ENCODE measurements around the gene MRPL24. TPM values are rescaled to one million over a fixed set of nuclear protein-coding genes. Genes with fewer than 3 reads are reported as not detected.

Gene MRPL24
- total and polyA plus RNA-seq, 2 of the 13 experiments (the other 11 are each of a cell fraction or from before 2014, with no cell fraction given) = 38.1 to 42.9 TPM

- TF ChIP-seq ATM (IDR thresholded peaks at IDR 0.05; ENCODE audit: borderline replicate concordance) = no peak
- no peak for TF ChIP-seq TCF12 (IDR thresholded peaks at IDR 0.05)
- TF ChIP-seq TCF12 (CRISPR knock-in tag; IDR thresholded peaks at IDR 0.05) = no peak
- TF ChIP-seq ASH2L (IDR thresholded peaks at IDR 0.05; ENCODE audit: insufficient read length, low read depth, low read length) = peak; percentile 44
- TF ChIP-seq HDAC2 (CRISPR knock-in tag; IDR thresholded peaks at IDR 0.05) = peak; percentile 46; the same call in 1 of the 2 replicates
- TF ChIP-seq SALL2 (CRISPR knock-in tag; IDR thresholded peaks at IDR 0.05) = peak; percentile 52
- TF ChIP-seq ZNF674 (CRISPR knock-in tag; IDR thresholded peaks at IDR 0.05; ENCODE audit: low read depth) = no peak
- peak; percentile 82 for TF ChIP-seq RFXAP (CRISPR knock-in tag; IDR thresholded peaks at IDR 0.05; ENCODE audit: borderline replicate concordance)
- TF ChIP-seq THAP9 (CRISPR knock-in tag; IDR thresholded peaks at IDR 0.05; ENCODE audit: borderline replicate concordance) = peak; percentile 20; the same call in 1 of the 2 replicates
- TF ChIP-seq GTF2F1 (IDR thresholded peaks at IDR 0.05; ENCODE audit: low read length) = no peak
- TF ChIP-seq MED13 (CRISPR knock-in tag; IDR thresholded peaks at IDR 0.05) = no peak
- TF ChIP-seq ZNF484 (CRISPR knock-in tag; IDR thresholded peaks at IDR 0.05; ENCODE audit: borderline replicate concordance, low read depth) = no peak
- TF ChIP-seq RAD21 (CRISPR knock-in tag; IDR thresholded peaks at IDR 0.05) = peak; percentile 34; the same call in 1 of the 2 replicates
- TF ChIP-seq BRF2 (CRISPR knock-in tag; IDR thresholded peaks at IDR 0.05) = no peak
- TF ChIP-seq MIXL1 (CRISPR knock-in tag; IDR thresholded peaks at IDR 0.05) = no peak
- no peak for TF ChIP-seq RFX3 (CRISPR knock-in tag; IDR thresholded peaks at IDR 0.05)
- no peak for TF ChIP-seq ZNF605 (CRISPR knock-in tag; IDR thresholded peaks at IDR 0.05)
- peak; percentile 85 for TF ChIP-seq GATAD1 (CRISPR knock-in tag; IDR thresholded peaks at IDR 0.05)
- TF ChIP-seq ADNP (CRISPR knock-in tag; IDR thresholded peaks at IDR 0.05) = no peak
- TF ChIP-seq ZFP36 (IDR thresholded peaks at IDR 0.05; ENCODE audit: borderline replicate concordance, low read depth, low read length, partially characterized antibody) = no peak
- no peak for TF ChIP-seq ZSCAN9 (CRISPR knock-in tag; IDR thresholded peaks at IDR 0.05; ENCODE audit: borderline replicate concordance)
- no peak for TF ChIP-seq RBAK (CRISPR knock-in tag; IDR thresholded peaks at IDR 0.05)
- TF ChIP-seq CENPBD1 (CRISPR knock-in tag; IDR thresholded peaks at IDR 0.05; ENCODE audit: borderline replicate concordance, low read depth) = no peak
- TF ChIP-seq TP53 (CRISPR knock-in tag; conservative IDR thresholded peaks at IDR 0.05) = no peak
- no peak for TF ChIP-seq SOX6 (IDR thresholded peaks at IDR 0.05)
- TF ChIP-seq SOX6 (CRISPR knock-in tag; IDR thresholded peaks at IDR 0.05) = 0 out of 2 replicates have a peak, but pooled peaks have one; percentile 7
- TF ChIP-seq ZBTB14 (CRISPR knock-in tag; IDR thresholded peaks at IDR 0.05) = peak; percentile 66; the same call in 1 of the 2 replicates
- TF ChIP-seq ZNF441 (CRISPR knock-in tag; IDR thresholded peaks at IDR 0.05; ENCODE audit: borderline replicate concordance) = 0 out of 2 replicates have a peak, but pooled peaks have one; percentile 52
Observed at GRCh38 chr1:156751757-156752481, 11.0 kb upstream of the MRPL24 start (continued).

Data from HepG2 (cell line).